Panc1 (cell line): Measurements from ENCODE around the gene PRKAG3. TPM values are rescaled to one million over a fixed set of nuclear protein-coding genes. Genes with fewer than 3 reads are reported as not detected.

Experiments used
- ATAC-seq: fragments of 200-7000 bp; cut with Tn5 transposase; 2 replicates; pipeline ENCODE4 v1.9.1; 2020; ENCODE audit warnings: mild to moderate bottlenecking, moderate library complexity
- BruUV-seq: library from RNA; stranded (reverse); fragments of 400-500 nt; replicated peaks from 2 replicates; lab custom pipeline; 2021; lab: Mats Ljungman, UMichigan
- CTCF ChIA-PET: fragments of 300-600 bp; sonication (Branson Sonifier 250); formaldehyde crosslinking; loops from one replicate; lab custom pipeline; 2022; ENCODE audit warnings: antibody characterized with exemption; lab: Charles Lee
- POLR2A ChIA-PET: fragments of 300-600 bp; sonication (Branson Sonifier 250); formaldehyde crosslinking; loops from one replicate; lab custom pipeline; 2022; ENCODE audit warnings: antibody characterized with exemption; lab: Charles Lee
- DNase-seq: peaks from one replicate; pipeline ENCODE4 v3.0.0-alpha.2; 2010; ENCODE audit warnings: low read depth, low spot score
- H3K27ac ChIP-seq: 2 replicates; pipeline ENCODE4 v1.5.1; 2011; ENCODE audit warnings: mild to moderate bottlenecking, low read length, inconsistent platforms
- H3K27me3 ChIP-seq: fragments of 200-500 bp; sonication (Bioruptor generic); 2 replicates; pipeline ENCODE4 v1.6.0; 2014; ENCODE audit warnings: low read length, inconsistent platforms; ENCODE audit not compliant: control insufficient read depth, insufficient read depth
- H3K36me3 ChIP-seq: fragments of 200-500 bp; sonication (Bioruptor generic); 2 replicates; pipeline ENCODE4 v1.5.1; 2014; ENCODE audit warnings: inconsistent platforms, mild to moderate bottlenecking, low read length, moderate library complexity; ENCODE audit not compliant: control insufficient read depth, insufficient read depth
- H3K4me1 ChIP-seq: 2 replicates; pipeline ENCODE4 v1.5.1; 2011; ENCODE audit warnings: inconsistent platforms, mild to moderate bottlenecking, low read length, moderate library complexity; ENCODE audit not compliant: control insufficient read depth, insufficient read depth
- H3K4me3 ChIP-seq, 2 experiments: 2 replicates each; pipeline ENCODE4 v1.5.1; 2011 to 2012; ENCODE audit warnings: low read depth in 2 of 2, low read length in 2 of 2, mild to moderate bottlenecking in 2 of 2, inconsistent platforms in 1 of 2, moderate library complexity in 1 of 2
- H3K9me3 ChIP-seq: fragments of 200-500 bp; sonication (Bioruptor generic); 2 replicates; pipeline ENCODE4 v1.5.1; 2014; ENCODE audit warnings: low read depth, mild to moderate bottlenecking, inconsistent platforms, low read length, moderate library complexity; ENCODE audit not compliant: control insufficient read depth, insufficient read depth
- POLR2AphosphoS5 ChIP-seq: IDR thresholded peaks from 2 replicates; pipeline ENCODE4 v1.6.1; 2012; ENCODE audit warnings: mild to moderate bottlenecking, low read depth, low read length, moderate library complexity
- SIN3A ChIP-seq: IDR thresholded peaks from 2 replicates; pipeline ENCODE4 v1.6.1; 2012; ENCODE audit warnings: low read depth, mild to moderate bottlenecking, low read length, moderate library complexity, borderline replicate concordance; ENCODE audit not compliant: insufficient read depth
- TCF7L2 ChIP-seq: IDR thresholded peaks from 2 replicates; pipeline ENCODE4 v1.6.1; 2011; ENCODE audit warnings: mild to moderate bottlenecking, low read depth, low read length, inconsistent platforms
- in situ Hi-C: cut with HindIII; loops from 2 replicates; pipeline ENCODE4 v1.10.0; 2016; ENCODE audit warnings: low sequenced_read_pairs, low pct_unique_long_range_greater_than_20kb
- intact Hi-C: fragments of 100-400 bp; cut with micrococcal nuclease; formaldehyde crosslinking; loops from one replicate; pipeline ENCODE4 v1.10.0; 2022; ENCODE audit not compliant: unreplicated experiment
- total RNA-seq: library from RNA; stranded (reverse); gene quantifications from one replicate; pipeline ENCODE4 v1.2.1, GENCODE V29; 2021; ENCODE audit not compliant: unreplicated experiment
- TF ChIP-seq, protein P1 (sequence below), 2 experiments: IDR thresholded peaks; 2 replicates each; pipeline ENCODE4 v1.6.1; 2011 to 2012; ENCODE audit warnings: low read depth in 2 of 2, control low read depth in 1 of 2, low read length in 1 of 2, mild to moderate bottlenecking in 1 of 2, moderate library complexity in 1 of 2; ENCODE audit not compliant: insufficient read depth in 1 of 2
- TF ChIP-seq, protein P2 (sequence below): fragments of 450-650 bp; IDR thresholded peaks from 2 replicates; pipeline ENCODE4 v1.5.1; 2017; ENCODE audit warnings: mild to moderate bottlenecking

PRKAG3 gene
- total RNA-seq, 1 experiment from 2014 or later: not detected

DNA sequence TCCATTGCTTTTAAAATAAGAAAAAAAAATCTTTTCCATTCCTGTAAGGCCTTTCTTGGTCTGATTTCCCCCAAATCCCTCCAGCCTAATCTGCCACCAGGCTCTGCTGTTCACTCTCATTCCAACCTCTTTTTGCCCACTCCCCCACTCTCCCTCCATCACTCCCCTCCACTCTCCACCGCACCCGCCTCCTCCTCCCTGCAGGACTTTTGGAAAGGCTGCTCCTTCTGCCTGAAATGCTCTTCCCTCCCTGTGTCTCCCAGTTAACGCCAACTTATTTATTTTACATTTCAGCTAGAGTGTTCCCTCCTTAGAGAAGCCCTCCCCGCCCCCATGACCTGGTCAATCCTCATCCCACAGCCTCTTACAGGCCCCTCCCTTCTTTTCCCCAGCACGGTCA, 23.3 kb upstream of the PRKAG3 start:
- Histone ChIP-seq H3K36me3 (no peaks in the 10 kb centered on the region), H3K27ac (no peak overlapping the region), H3K4me3 (no peak overlapping the region), H3K9me3 (no peaks in the 10 kb centered on the region), H3K27me3 (no peaks in the 10 kb centered on the region), H3K4me1 (peaks cover 21% of the 10 kb centered on the region)
- no peak for DNase-seq
- intact Hi-C loops (loop anchor here (5.0 to 10.0 kb wide), 2 partner anchors 127 to 300 kb away; no protein-coding TSS in a partner anchor), in situ Hi-C loops (no loop called here)
- TF ChIP-seq SIN3A (no peak), POLR2AphosphoS5 (no peak), TCF7L2 (no peak)
- TF ChIP-seq, protein P1, sequence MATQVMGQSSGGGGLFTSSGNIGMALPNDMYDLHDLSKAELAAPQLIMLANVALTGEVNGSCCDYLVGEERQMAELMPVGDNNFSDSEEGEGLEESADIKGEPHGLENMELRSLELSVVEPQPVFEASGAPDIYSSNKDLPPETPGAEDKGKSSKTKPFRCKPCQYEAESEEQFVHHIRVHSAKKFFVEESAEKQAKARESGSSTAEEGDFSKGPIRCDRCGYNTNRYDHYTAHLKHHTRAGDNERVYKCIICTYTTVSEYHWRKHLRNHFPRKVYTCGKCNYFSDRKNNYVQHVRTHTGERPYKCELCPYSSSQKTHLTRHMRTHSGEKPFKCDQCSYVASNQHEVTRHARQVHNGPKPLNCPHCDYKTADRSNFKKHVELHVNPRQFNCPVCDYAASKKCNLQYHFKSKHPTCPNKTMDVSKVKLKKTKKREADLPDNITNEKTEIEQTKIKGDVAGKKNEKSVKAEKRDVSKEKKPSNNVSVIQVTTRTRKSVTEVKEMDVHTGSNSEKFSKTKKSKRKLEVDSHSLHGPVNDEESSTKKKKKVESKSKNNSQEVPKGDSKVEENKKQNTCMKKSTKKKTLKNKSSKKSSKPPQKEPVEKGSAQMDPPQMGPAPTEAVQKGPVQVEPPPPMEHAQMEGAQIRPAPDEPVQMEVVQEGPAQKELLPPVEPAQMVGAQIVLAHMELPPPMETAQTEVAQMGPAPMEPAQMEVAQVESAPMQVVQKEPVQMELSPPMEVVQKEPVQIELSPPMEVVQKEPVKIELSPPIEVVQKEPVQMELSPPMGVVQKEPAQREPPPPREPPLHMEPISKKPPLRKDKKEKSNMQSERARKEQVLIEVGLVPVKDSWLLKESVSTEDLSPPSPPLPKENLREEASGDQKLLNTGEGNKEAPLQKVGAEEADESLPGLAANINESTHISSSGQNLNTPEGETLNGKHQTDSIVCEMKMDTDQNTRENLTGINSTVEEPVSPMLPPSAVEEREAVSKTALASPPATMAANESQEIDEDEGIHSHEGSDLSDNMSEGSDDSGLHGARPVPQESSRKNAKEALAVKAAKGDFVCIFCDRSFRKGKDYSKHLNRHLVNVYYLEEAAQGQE (IDR thresholded peaks at IDR 0.05; ENCODE audit: insufficient read depth in 1 of 2, low read depth in 2 of 2, low read length in 1 of 2): no peak
- TF ChIP-seq, protein P2, sequence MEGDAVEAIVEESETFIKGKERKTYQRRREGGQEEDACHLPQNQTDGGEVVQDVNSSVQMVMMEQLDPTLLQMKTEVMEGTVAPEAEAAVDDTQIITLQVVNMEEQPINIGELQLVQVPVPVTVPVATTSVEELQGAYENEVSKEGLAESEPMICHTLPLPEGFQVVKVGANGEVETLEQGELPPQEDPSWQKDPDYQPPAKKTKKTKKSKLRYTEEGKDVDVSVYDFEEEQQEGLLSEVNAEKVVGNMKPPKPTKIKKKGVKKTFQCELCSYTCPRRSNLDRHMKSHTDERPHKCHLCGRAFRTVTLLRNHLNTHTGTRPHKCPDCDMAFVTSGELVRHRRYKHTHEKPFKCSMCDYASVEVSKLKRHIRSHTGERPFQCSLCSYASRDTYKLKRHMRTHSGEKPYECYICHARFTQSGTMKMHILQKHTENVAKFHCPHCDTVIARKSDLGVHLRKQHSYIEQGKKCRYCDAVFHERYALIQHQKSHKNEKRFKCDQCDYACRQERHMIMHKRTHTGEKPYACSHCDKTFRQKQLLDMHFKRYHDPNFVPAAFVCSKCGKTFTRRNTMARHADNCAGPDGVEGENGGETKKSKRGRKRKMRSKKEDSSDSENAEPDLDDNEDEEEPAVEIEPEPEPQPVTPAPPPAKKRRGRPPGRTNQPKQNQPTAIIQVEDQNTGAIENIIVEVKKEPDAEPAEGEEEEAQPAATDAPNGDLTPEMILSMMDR: no peak
- no peak for ATAC-seq
- ChIA-PET CTCF (no interaction called here), POLR2A (no interaction called here)
- BruUV-seq: no TSS peak

DNA sequence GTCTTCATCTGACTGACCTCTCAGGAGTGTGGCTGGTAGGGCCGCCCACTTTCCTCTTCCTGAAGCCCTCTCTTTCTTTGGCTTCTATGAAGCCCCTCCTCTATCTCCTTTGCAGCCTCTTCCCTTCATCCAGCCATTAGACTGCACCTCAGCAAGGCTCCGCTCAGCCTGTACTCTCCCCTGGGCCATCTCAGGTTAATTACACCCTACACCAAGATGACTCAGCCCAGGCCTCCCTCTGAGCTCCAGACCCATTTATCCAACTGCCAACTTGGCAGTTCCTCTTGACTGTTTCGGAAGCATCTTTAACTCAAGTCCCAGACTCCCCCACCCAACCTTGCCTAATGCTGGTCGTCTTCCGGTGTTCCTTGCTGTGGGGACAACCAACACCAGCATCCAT, 22.2 kb upstream of the PRKAG3 start:
- CTCF ChIA-PET: interaction anchor here (0.7 to 1.3 kb wide), 3 partner anchors 10 to 44 kb away, joined by 4 to 5 read pairs (median 4); no protein-coding TSS in a partner anchor

More for the DNA sequence above, 22.2 kb upstream of the PRKAG3 start:
- no peak for TF ChIP-seq TCF7L2
- TF ChIP-seq, protein P2: no peak
- TF ChIP-seq, protein P1 (IDR thresholded peaks at IDR 0.05; ENCODE audit: insufficient read depth in 1 of 2, low read depth in 2 of 2, low read length in 1 of 2): no peak
- no peak for TF ChIP-seq POLR2AphosphoS5
- TF ChIP-seq SIN3A: no peak
- DNase-seq (no peak), ATAC-seq (peak; percentile 34)
- POLR2A ChIA-PET: no interaction called here
- no peak overlapping the region for H3K27ac ChIP-seq
- H3K4me3 ChIP-seq: no peak overlapping the region
- in situ Hi-C loops (no loop called here), intact Hi-C loops (loop anchor here (2.0 to 10.0 kb wide), 3 partner anchors 45 to 301 kb away; no protein-coding TSS in a partner anchor)
- no TSS peak for BruUV-seq
- H3K9me3 ChIP-seq: no peaks in the 10 kb centered on the region
- H3K27me3 ChIP-seq: no peaks in the 10 kb centered on the region
- H3K36me3 ChIP-seq: no peaks in the 10 kb centered on the region
- H3K4me1 ChIP-seq: peaks cover 21% of the 10 kb centered on the region
